ENCODE results near the gene CRYGD. TPM values are rescaled to one million over a fixed set of nuclear protein-coding genes. Genes with fewer than 3 reads are reported as not detected.

CRYGD gene
- total and polyA plus RNA-seq, 2 of the 13 experiments (the other 11 are each of a cell fraction or from before 2014, with no cell fraction given): not detected

DNA sequence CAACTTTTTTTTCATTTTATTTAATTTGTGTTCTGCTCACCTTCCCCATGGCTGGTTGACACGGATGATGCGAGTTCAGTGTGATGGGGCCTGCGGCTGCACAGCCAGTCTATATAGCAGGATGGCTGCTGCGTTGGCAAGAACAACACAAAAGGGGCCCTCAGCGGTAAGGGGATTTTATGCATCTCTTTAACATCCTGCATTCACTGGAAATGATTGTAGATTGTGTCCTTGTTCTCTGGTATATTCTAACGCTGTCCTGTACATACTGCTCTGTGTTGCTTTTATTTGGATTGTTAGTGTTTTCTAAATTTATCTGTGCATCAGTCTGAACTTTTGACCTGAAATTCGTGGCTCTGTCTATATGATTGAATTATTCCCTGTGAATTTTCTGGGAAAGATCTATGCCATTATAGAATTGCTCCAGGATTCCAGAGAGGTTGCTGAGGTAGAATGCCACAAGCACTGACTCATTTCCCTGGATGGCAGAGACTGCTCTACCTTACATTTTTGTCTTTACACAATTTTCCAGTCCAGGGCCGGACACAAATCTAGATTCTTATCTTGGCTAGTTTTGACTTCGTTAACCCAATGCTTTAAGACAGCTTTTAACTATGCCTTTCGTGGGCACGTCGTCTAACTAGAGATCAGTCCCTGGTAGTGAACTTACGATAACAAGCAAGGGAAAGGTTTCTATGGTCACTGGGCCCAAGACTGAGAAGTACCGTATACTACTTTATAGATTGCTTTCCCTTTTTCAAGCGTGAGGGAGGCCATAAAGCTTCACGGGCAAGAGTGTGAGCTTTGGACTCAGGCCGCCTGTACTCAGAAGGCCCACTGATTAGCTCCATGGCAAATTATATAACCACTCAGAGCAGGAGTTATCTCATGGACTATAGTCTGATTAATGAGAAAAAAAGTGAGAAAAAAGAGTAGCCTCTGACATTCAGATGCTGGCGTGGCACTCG is 5.7 kb upstream of the CRYGD start, which contains the start of gene CRYGC (continued):
- TF ChIP-seq ZMAT3 (CRISPR knock-in tag; conservative IDR thresholded peaks at IDR 0.05) (0 out of 2 replicates have a peak, but pooled peaks have one; percentile 30), PRMT3 (CRISPR knock-in tag; IDR thresholded peaks at IDR 0.05; ENCODE audit: borderline replicate concordance, low read depth) (no peak; the same call in 1 of the 2 replicates), ONECUT2 (CRISPR knock-in tag; IDR thresholded peaks at IDR 0.05) (no peak), ZNF296 (CRISPR knock-in tag; conservative IDR thresholded peaks at IDR 0.05) (no peak), ZNF143 (CRISPR knock-in tag; IDR thresholded peaks at IDR 0.05) (no peak), STAT5B (CRISPR knock-in tag; IDR thresholded peaks at IDR 0.05) (no peak), TOPORS (CRISPR knock-in tag; IDR thresholded peaks at IDR 0.05) (no peak), AKAP8 (CRISPR knock-in tag; IDR thresholded peaks at IDR 0.05) (no peak), CREM (IDR thresholded peaks at IDR 0.05) (peak; percentile 35; the same call in 1 of the 2 replicates), CREM (CRISPR knock-in tag; IDR thresholded peaks at IDR 0.05) (no peak), ZNF264 (CRISPR knock-in tag; IDR thresholded peaks at IDR 0.05) (peak; percentile 81; the same call in 1 of the 2 replicates), SP2 (CRISPR knock-in tag; IDR thresholded peaks at IDR 0.05) (no peak), IRF2 (CRISPR knock-in tag; IDR thresholded peaks at IDR 0.05) (peak; percentile 73), NR1H2 (CRISPR knock-in tag; IDR thresholded peaks at IDR 0.05; ENCODE audit: borderline replicate concordance, low read depth) (no peak), HMG20A (CRISPR knock-in tag; IDR thresholded peaks at IDR 0.05; ENCODE audit: borderline replicate concordance) (peak; percentile 79; the same call in 1 of the 2 replicates), ZNF430 (CRISPR knock-in tag; IDR thresholded peaks at IDR 0.05) (no peak), TBX2 (CRISPR knock-in tag; IDR thresholded peaks at IDR 0.05; ENCODE audit: borderline replicate concordance) (peak; percentile 77; the same call in 1 of the 2 replicates), ZNF282 (IDR thresholded peaks at IDR 0.05; ENCODE audit: partially characterized antibody) (no peak), TBP (CRISPR knock-in tag; IDR thresholded peaks at IDR 0.05) (no peak)
- TF ChIP-seq, protein P1, sequence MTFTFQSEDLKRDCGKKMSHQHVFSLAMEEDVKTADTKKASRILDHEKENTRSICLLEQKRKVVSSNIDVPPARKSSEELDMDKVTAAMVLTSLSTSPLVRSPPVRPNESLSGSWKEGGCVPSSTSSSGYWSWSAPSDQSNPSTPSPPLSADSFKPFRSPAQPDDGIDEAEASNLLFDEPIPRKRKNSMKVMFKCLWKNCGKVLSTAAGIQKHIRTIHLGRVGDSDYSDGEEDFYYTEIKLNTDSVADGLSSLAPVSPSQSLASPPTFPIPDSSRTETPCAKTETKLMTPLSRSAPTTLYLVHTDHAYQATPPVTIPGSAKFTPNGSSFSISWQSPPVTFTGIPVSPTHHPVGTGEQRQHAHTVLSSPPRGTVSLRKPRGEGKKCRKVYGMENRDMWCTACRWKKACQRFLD (CRISPR knock-in tag; IDR thresholded peaks at IDR 0.05; ENCODE audit: borderline replicate concordance): no peak
- TF ChIP-seq, protein P2, sequence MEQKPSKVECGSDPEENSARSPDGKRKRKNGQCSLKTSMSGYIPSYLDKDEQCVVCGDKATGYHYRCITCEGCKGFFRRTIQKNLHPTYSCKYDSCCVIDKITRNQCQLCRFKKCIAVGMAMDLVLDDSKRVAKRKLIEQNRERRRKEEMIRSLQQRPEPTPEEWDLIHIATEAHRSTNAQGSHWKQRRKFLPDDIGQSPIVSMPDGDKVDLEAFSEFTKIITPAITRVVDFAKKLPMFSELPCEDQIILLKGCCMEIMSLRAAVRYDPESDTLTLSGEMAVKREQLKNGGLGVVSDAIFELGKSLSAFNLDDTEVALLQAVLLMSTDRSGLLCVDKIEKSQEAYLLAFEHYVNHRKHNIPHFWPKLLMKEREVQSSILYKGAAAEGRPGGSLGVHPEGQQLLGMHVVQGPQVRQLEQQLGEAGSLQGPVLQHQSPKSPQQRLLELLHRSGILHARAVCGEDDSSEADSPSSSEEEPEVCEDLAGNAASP (CRISPR knock-in tag; IDR thresholded peaks at IDR 0.05; ENCODE audit: borderline replicate concordance): 0 out of 2 replicates have a peak, but pooled peaks have one; percentile 28
- TF ChIP-seq, protein P3, sequence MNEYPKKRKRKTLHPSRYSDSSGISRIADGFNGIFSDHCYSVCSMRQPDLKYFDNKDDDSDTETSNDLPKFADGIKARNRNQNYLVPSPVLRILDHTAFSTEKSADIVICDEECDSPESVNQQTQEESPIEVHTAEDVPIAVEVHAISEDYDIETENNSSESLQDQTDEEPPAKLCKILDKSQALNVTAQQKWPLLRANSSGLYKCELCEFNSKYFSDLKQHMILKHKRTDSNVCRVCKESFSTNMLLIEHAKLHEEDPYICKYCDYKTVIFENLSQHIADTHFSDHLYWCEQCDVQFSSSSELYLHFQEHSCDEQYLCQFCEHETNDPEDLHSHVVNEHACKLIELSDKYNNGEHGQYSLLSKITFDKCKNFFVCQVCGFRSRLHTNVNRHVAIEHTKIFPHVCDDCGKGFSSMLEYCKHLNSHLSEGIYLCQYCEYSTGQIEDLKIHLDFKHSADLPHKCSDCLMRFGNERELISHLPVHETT (CRISPR knock-in tag; conservative IDR thresholded peaks at IDR 0.05): no peak
- TF ChIP-seq, protein P4, sequence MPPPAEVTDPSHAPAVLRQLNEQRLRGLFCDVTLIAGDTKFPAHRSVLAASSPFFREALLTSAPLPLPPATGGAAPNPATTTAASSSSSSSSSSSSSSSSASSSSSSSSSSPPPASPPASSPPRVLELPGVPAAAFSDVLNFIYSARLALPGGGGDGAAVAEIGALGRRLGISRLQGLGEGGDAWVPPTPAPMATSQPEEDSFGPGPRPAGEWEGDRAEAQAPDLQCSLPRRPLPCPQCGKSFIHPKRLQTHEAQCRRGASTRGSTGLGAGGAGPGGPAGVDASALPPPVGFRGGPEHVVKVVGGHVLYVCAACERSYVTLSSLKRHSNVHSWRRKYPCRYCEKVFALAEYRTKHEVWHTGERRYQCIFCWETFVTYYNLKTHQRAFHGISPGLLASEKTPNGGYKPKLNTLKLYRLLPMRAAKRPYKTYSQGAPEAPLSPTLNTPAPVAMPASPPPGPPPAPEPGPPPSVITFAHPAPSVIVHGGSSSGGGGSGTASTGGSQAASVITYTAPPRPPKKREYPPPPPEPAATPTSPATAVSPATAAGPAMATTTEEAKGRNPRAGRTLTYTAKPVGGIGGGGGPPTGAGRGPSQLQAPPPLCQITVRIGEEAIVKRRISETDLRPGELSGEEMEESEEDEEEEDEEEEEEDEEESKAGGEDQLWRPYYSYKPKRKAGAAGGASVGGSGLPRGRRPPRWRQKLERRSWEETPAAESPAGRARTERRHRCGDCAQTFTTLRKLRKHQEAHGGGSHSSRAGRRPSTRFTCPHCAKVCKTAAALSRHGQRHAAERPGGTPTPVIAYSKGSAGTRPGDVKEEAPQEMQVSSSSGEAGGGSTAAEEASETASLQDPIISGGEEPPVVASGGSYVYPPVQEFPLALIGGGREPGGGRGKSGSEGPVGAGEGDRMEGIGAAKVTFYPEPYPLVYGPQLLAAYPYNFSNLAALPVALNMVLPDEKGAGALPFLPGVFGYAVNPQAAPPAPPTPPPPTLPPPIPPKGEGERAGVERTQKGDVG (CRISPR knock-in tag; IDR thresholded peaks at IDR 0.05; ENCODE audit: borderline replicate concordance): no peak

Data from HepG2 (cell line).